GM19023 (cell line): ENCODE measurements around the gene GABBR2.
"Not testable (repeated sequence)": the region's sequence is repeated elsewhere in the genome, so short reads cannot be mapped to it uniquely, and the experiment has no call there.

Source experiments
- ATAC-seq: cut with Tn5 transposase; IDR thresholded peaks from one replicate; pipeline ENCODE4 v1.9.1; 2021; ENCODE audit warnings: mild to moderate bottlenecking, moderate library complexity; ENCODE audit not compliant: unreplicated experiment

GABBR2 gene

DNA sequence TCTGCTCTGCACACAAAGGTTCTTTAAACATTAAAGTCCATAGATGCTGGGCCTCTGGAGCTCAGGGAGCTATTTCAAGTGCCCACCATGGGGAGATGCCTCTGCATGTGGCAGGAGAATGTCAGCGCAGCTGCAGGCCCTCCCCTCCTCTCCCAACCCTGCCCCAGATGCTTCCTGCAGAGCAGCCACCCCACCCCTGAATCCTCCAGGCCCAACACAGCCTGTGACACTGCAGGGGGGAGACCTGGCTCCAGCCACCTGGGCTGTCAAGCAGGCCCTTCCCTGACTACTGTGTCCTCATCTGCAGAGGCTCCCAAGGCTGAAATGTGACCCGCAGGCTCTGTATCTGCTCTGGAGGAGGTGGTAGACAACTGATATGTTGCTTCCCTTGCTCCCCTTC, 213.9 kb downstream of the GABBR2 start:
- no peak for ATAC-seq

DNA sequence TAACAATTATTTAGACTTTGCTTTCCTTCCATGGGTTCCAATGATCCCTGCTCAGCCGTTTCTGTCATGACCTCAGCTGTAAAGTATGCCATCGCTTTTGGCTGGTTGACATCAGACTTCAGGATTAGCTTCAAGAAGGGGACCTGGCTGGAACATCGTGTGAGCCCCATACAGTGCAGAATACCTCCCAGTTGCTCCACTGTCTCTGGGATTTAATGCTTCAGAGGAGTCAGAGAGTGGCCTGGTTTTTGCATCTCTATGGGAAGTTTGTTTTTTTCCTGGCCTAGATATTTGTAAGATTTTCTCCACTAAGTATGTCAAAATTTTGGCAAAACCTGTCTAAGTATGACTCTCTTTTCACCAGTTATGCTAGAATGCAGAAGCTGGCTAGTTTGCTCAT, 216.9 kb downstream of the GABBR2 start:
- ATAC-seq, result no peak

DNA sequence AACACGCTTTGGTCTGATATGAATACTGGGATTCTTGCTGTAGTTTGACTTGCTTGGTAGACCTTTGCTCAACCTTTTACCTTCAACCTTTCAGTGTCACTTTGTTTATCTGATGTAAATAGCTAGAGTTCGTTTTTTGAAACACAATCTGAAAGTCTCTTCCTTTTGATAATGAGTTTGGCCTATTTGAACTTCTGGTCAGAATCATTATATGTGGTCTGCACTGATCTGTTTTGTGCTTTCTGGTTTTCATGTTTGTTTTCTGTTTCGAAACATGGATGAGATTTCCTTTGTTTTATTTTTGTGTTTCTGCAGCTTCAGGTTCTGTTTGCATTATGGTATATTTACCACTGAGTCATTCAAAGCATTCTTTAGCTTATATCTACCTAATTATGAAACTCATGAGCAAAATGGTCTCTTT, 217.5 kb downstream of the GABBR2 start:
- no peak for ATAC-seq

DNA sequence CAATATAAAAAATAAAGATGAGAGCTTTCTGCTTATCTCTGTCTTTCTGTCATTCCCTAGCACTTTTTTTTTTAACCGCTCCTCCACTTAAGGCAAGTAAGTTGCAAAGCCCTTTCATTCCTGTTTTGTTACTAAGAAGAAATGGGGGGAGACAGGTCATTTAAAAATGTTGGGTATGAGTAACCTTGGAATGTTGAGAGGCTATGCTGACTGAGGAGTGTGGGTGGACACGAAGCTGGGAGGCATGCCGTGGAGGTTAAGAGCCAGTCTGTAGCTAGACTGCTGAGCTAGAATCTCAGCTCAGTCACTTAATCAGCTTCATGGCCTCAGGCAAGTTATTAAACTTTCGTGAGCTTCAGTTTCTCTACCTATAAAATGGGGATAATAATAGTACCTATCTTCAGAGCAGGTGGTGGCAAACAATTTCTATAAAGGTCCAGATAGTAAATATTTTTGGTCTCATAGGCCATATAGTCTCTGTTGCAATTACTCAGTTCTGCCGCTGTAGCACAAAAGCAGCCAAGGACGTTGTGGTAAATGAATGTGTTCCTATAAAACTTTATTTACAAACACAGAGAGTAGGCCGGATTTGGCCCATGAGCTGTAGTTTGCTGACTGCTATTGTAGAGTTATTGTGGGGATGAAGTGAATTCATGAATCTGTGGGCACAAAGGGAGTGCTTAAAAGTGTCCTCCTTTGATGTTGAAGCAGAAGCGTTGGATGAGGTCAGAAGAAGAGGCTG, 220.0 kb downstream of the GABBR2 start:
- no peak for ATAC-seq

DNA sequence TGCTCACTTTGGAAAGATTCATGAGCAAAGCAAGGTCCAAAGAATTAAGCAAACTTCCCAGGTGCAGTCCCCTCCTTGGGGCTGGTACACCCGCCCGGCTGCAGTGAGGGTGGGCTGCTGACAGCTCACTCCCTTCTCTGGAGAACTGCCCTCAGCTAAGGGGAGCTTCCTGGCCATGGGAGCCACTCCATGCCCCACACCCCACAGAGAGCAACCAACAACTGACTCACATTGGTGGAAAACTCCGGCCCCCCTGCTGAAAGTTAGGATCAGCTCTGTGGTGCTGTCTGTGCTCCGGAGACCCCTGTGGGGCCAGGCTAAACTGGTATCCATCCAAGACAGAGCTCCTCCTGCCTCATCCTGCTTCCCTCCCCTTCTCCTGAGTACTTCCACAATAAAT, 223.0 kb downstream of the GABBR2 start:
- ATAC-seq, result no peak

DNA sequence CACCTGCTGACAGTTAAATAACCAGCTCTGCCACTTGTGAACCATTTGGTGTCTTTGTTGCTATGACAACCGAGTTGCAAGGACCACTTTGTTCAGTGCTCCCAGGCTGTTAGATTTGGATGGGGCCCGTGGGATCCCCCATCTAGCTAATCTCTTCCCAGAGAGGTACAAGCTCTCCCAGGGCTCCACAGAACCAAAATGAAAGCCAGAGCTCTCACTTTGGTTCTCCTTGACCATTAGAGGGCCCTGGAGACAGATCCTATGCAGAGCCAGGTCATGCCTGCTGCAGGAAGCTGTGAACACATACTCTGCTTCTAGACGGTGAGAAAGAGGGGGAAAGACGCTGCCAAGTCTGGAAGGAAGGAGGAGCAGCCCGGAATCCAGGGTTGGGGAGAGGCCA, 224.6 kb downstream of the GABBR2 start:
- ATAC-seq, result no peak

DNA sequence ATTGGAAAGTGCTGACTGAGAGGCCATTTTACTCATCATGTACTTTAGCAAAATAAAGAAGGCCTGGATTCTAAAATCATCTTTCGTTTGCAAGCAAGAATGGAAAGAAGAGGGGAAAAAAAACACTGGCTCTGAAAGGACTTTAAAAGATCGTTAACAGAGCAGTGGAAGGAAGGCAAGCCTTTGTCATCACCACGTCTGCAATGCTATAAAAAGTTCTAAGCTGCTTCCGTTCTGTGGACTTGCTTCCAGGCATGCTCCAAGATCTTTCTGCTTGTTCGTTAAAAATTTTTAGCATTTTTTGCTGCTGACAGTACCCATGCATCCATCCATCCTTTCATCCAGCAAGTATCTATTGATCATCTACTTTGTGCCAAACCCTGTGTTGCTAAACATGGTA, 226.5 kb downstream of the GABBR2 start:
- no peak for ATAC-seq

DNA sequence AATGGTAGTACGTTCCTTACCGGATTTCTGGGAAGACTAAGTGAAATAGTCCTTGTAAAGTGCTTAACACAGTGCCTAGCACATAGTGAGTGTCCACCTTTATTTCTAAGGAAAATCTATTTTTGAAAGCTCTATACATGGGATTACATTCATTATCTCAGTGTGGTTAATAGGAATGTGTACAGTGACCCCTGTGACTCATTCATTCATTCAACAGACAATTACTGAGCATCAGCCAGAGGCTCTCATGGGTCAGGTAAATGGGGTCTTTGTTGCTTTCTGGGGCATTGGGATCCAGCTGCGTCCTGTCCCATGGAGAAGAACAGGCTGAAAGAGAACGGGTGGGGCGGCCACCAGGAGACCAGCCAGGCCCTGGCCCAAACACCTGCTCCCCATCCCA, 227.1 kb downstream of the GABBR2 start:
- ATAC-seq, result no peak

DNA sequence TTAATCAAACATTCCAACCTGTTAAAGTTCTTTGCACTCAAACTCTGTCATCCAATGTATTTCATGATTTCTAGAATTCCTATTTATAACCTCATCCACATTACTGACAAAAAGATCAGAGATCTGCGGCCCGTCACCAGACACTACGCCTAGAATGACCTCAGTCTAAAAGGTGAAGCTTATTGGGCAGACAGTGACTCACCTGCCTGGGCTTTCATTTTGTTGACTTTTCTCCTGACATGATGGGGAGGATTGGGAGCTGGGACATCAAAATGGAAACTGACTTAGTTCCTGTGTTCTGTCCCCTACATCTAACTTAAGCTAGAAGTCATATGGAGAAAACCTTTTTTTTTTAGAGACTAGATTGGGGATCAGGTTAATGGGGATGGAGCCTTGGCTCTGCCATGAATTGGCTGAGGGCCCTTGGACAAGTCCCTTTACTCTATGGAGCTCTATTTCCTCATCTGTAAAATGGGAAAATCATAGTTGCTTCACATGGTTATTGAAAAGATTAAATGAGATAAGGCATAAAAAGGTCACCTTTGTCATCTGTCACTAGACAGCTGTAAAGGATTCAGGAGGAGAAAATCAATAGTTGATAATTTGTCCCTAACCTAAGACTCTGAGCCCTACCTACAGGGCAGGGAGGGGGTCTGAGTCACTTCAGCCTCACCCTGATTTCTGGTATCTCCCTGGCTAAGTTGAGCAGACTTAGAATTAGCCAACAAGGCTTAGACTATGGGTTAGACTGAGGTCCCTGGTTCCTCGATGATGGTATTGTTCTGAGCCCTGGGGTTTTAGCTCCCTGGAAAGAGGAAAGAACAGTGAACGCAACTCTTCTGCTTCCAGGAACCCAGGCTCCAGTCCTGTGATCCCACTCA, 228.5 kb downstream of the GABBR2 start:
- ATAC-seq, result no peak

DNA sequence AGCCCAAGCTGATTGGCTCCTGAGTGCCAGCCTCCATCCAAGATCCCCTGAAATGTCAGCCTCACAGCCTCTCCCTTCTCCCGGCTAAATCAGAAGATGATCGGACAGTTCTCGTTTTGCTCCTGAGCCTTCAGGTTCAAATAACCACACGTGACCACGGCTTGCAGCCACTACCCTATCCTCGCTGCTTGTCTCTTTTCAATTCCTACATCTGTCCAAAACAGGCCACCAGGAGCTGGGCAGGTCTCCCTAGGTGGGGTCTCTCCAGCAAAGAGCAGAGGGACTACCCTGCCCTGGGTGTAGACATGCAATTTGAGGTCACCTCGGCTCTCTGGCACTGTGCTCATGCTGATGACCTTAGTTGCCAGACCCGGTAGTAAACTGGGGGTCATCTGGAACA, 229.3 kb downstream of the GABBR2 start:
- ATAC-seq, result no peak

DNA sequence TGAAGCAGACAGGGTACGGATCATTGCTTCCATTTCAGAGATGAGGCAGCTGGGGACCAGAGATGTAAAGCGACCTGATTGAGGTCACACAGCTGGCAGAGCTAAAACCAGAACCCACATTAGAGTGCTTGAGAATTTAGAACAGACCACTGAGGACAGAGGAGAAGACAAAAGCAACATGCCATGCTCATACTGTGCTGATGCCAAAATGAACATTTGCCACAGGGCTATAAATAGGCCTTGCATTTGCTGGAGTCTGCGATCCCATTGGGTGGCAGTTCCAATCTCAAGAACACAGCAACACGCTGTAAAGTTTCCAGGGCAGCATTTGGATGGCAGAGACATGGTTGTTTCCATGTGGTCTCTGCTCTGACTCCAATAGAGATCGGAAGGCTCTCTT, 230.9 kb downstream of the GABBR2 start:
- no peak for ATAC-seq

DNA sequence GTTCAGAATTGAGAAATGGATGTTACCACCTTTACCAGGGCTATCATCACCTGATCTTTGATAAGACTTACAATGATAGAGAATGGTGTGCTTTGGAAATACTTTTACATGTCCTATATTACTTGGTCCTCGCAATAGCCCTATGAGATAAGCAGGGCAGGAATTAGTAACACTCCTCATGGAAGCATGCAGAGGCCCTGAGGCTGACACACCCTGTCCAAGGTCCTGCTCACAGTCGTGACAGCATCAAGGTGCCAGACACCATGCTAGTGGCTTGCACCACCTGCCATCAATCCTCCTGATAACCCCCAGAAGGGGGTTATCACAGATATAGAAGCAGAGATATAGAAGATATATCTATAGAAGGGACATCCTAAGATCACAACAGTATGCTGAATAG, 236.5 kb downstream of the GABBR2 start:
- ATAC-seq, result no peak

DNA sequence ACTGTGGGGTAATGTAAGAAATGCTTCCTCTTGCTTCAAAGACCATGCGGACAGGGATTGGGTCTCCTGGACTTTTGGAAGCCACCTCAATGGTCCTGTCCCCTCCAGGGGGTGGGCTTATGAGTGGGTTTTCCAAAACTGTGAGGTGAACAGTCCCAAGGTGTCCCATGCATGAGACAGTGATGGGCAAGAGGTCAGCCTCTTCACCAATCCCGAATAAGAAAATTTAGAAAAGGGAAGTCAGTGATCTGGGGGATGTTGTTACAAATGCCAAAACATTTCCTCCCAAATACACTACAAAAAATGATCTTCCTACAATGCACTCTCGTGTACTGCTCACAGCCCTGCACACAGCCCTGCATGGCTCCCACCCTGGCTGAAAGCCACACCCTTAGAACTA, 237.6 kb downstream of the GABBR2 start:
- ATAC-seq, result no peak

DNA sequence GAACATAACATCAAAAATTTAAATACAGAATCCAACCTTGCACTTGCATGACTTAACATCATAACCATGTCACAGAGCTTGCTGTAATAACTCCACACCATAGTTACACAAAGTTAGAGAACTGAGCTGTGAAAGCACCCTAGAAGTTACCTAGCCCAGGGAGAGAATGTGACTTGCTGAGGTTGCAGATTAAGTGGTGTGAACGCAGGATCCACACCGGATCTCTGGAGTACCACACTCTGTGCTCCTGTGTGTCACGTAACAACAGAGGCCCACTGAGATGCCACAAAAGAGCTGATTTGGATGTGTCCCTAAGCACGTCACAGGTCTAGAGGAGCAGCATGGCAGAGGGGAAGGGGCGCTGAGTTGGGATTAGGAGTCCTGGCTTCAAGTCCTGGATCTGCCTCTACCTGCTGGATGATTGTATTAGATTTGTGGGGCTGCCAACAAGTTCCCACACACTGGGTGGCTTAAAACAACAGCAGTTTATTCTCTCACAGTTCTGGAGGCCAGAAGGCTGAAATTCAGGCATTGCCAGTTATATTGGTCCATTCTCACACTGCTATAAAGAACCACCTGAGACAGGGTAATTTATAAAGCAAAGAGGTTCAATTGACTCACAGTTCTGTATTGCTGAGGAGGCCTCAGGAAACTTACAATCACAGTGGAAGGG, 240.0 kb downstream of the GABBR2 start:
- ATAC-seq, result no peak

DNA sequence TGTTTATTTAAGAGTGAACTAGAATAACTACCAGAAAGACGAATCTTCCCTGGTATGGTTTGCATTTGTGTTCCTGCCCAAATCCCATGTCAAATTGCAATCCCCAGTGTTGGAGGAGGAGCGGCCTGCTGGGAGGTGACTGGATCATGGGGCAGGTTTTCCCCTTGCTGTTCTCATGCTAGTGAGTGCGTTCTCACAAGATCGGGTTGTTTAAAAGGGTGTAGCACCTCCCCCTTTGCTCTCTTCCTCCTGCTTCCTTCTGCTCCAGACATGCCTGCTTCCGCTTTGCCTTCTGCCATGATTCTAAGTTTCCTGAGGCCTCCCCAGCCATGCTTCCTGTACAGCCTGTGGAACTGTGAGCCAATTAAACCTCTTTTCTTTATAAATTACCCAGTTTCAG, 242.9 kb downstream of the GABBR2 start:
- no peak for ATAC-seq

DNA sequence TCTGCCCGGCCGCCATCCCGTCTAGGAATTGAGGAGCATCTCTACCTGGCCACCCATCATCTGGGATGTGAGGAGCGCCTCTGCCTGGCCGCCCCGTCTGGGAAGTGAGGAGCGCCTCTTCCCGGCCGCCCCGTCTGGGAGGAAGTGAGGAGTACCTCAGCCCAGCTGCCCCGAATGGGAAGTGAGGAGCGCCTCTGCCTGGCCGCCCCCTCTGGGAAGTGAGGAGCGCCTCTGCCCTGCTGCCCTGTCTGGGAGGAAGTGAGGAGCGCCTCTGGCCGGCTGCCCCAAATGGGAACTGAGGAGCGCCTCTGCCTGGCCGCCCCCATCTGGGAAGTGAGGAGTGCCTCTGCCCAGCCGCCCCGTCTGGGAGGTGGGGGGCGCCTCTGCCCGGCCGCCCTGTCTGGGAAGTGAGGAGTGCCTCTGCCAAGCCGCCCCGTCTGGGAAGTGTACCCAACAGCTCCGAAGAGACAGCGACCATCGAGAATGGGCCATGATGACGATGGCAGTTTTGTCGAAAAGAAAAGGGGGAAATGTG, 244.5 kb downstream of the GABBR2 start:
- ATAC-seq, result not testable (repeated sequence)

DNA sequence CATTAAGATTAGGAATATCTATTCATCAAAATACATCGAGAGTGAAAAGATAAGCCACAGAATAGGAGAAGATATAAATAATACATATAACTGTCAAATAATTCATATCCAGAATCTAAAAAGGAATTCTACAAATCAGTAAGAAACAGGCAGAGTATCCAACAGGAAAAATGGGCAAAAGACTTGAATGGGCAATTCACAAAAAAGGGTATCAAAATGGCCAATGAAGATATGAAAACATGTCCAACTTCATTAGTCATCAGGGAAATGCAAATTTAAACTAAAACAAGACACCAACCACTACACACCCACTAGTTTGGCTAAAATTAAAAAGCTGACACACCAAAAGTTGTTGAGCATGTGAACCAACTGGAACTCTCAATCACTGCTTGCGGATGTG, 246.4 kb downstream of the GABBR2 start:
- ATAC-seq, result no peak

DNA sequence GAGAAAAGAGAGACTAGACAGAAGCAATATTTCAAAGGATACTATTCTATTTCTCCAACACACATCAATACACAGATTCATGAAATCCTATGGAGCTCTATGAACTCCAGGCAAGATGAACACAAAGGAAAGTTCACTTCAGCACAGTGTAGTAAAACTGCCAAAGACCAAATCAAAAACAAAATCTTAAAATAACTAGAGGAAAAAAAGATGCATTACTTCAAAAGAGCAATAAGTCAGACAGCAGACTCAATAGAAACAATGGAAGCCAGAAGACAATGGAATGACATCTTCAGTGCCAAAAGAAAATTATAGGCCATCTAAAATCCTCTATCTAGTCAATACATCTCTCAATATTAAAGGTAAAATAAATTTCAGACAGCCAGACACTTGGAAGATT, 248.0 kb downstream of the GABBR2 start:
- no peak for ATAC-seq

DNA sequence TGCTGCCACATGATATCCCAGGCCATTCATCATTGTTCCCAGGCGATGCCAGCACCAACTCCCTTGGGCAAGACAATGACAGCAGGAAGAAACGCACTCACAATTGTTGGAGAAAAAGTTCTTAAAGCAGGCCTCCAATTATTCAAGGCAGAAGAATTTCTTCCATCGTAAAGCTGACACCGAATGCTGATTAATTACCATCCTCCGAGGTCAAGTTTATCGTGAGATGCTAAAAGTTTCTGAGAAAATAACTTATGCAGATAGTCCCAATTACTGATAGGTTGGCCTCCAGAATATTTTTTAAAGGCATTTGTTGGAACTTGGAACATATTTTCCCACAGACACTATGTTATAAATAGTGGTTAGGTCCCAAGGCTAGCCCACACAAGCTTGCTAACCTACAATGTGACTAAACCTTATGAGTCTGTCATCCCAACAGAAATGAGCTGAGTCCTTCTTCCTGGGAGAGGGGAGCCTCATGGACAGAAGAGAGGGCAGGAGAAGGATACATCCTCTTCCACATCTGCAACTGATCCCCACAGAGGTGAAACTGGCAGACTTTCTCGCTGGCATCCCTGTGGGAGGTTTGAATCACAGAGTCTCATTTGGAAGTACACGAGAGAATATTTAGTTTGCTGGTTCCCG, 250.9 kb downstream of the GABBR2 start:
- ATAC-seq, result no peak

DNA sequence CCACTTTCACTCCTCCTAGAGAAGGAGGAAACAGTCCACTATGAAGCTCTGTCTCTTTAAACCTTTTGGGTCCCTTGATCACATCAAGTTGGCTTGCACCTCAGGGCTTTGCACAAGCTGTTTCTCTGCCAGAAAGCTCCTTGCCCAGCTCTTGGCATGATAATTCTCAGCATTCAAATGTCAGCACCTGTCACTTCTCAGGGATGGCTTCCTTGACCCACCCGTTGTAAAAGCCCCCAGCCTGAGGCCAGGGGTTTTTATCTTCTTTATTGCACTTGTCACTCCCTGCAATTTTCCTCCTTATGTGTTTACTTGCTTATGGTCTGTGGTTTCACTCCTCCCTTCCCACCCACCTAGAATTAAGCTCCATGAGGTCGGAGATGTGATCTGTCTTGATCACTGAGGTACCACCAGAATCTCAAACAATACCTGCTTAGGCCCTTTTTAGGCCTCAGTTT, 252.6 kb downstream of the GABBR2 start:
- no peak for ATAC-seq
